H54 (cell line): ENCODE results near the gene VWC2L.

Experiments
- DNase-seq: peaks from one replicate; pipeline ENCODE4 v3.0.0; 2011; ENCODE audit warnings: low spot score, mixed read lengths; ENCODE audit not compliant: insufficient read length
- FAIRE-seq: peaks from 3 replicates; lab custom pipeline; 2011; peaks lifted over from hg19 to GRCh38; lab: Jason Lieb, UNC
- POLR2A ChIP-seq: IDR thresholded peaks from 2 replicates; pipeline ENCODE4 v1.6.1; 2011; ENCODE audit warnings: low read depth, mild to moderate bottlenecking, low read length

VWC2L gene

GRCh38 chr2:214484701-214485100 is 73.8 kb downstream of the VWC2L start:
- DNase-seq (no peak), FAIRE-seq (no peak)
- TF ChIP-seq POLR2A, result no peak

- no peak for TF ChIP-seq POLR2A
- no peak for FAIRE-seq
- DNase-seq, result no peak
These were observed 78.3 kb downstream of the VWC2L start for GRCh38 chr2:214489181-214489580.

- DNase-seq (no peak), FAIRE-seq (no peak)
- no peak for TF ChIP-seq POLR2A
These were observed 78.8 kb downstream of the VWC2L start for GRCh38 chr2:214489702-214490101.

GRCh38 chr2:214492152-214492551 is 81.3 kb downstream of the VWC2L start:
- no peak for TF ChIP-seq POLR2A
- no peak for FAIRE-seq
- no peak for DNase-seq

- no peak for TF ChIP-seq POLR2A
- no peak for FAIRE-seq
- DNase-seq, result no peak
These were observed 81.8 kb downstream of the VWC2L start for GRCh38 chr2:214492608-214493007.

GRCh38 chr2:214497489-214497888 is 86.6 kb downstream of the VWC2L start:
- DNase-seq (no peak), FAIRE-seq (no peak)
- no peak for TF ChIP-seq POLR2A

- TF ChIP-seq POLR2A, result no peak
- no peak for DNase-seq
- FAIRE-seq, result no peak
These were observed 92.7 kb downstream of the VWC2L start for GRCh38 chr2:214503568-214503967.

- DNase-seq (no peak), FAIRE-seq (no peak)
- no peak for TF ChIP-seq POLR2A
These were observed 93.9 kb downstream of the VWC2L start for GRCh38 chr2:214504599-214505376.

GRCh38 chr2:214507032-214507431 is 96.2 kb downstream of the VWC2L start:
- TF ChIP-seq POLR2A, result no peak
- DNase-seq (no peak), FAIRE-seq (no peak)

- TF ChIP-seq POLR2A, result no peak
- no peak for FAIRE-seq
- no peak for DNase-seq
These were observed 103.8 kb downstream of the VWC2L start for GRCh38 chr2:214514704-214515103.

GRCh38 chr2:214515111-214515510 is 104.3 kb downstream of the VWC2L start:
- TF ChIP-seq POLR2A, result no peak
- DNase-seq (no peak), FAIRE-seq (no peak)

GRCh38 chr2:214519258-214519818 is 108.5 kb downstream of the VWC2L start:
- no peak for FAIRE-seq
- no peak for TF ChIP-seq POLR2A
- DNase-seq, result no peak

- no peak for TF ChIP-seq POLR2A
- FAIRE-seq (no peak), DNase-seq (no peak)
These were observed 118.2 kb downstream of the VWC2L start for GRCh38 chr2:214529021-214529420.

- no peak for TF ChIP-seq POLR2A
- DNase-seq (no peak), FAIRE-seq (no peak)
These were observed 118.7 kb downstream of the VWC2L start for GRCh38 chr2:214529514-214529913.

- TF ChIP-seq POLR2A, result no peak
- FAIRE-seq, result no peak
- no peak for DNase-seq
These were observed 122.7 kb downstream of the VWC2L start for GRCh38 chr2:214533541-214533940.
